BJ (cell line): ENCODE results near the gene CD247. TPM values are rescaled to one million over a fixed set of nuclear protein-coding genes. Genes with fewer than 3 reads are reported as not detected.
A peak's percentile ranks its signal among the peaks of the same experiment; 100 is the strongest.

Source experiments
- CTCF ChIA-PET: fragments of 350-600 bp; formaldehyde crosslinking; extraction: SDS; loops from one replicate; lab custom pipeline; 2021; ENCODE audit warnings: antibody characterized with exemption, inconsistent platforms; lab: Yijun Ruan, JAX
- POLR2A ChIA-PET: fragments of 300-600 bp; sonication (Branson Sonifier 250); formaldehyde crosslinking; extraction: SDS; loops from one replicate; lab custom pipeline; 2021; ENCODE audit warnings: antibody characterized with exemption; lab: Charles Lee
- DNase-seq: peaks from one replicate; pipeline ENCODE4 v3.0.0-alpha.2; 2011; ENCODE audit warnings: low read depth
- H3K27me3 ChIP-seq: 2 replicates; pipeline ENCODE4 v1.6.0; 2011; ENCODE audit warnings: low read length; ENCODE audit not compliant: control insufficient read depth, insufficient read depth
- H3K36me3 ChIP-seq: 2 replicates; pipeline ENCODE4 v1.5.1; 2011; ENCODE audit warnings: low read length; ENCODE audit not compliant: control insufficient read depth, insufficient read depth
- H3K4me3 ChIP-seq: 2 replicates; pipeline ENCODE4 v1.5.1; 2011; ENCODE audit warnings: low read depth, mild to moderate bottlenecking, control low read depth, low read length
- CTCF ChIP-seq: IDR thresholded peaks from 2 replicates; pipeline ENCODE4 v1.5.1; 2011; ENCODE audit warnings: low read depth, mild to moderate bottlenecking, control low read depth, inconsistent platforms, low read length, moderate library complexity; ENCODE audit not compliant: insufficient read depth
- polyA plus RNA-seq: library from polyadenylated mRNA; depleted of rRNA; stranded (reverse); fragments of >200 nt; gene quantifications from 2 replicates; pipeline ENCODE4 v1.2.3, GENCODE V29; 2011

CD247 gene
- polyA plus RNA-seq, 1 experiment, result not detected

GRCh38 chr1:167533851-167534300 is 15.5 kb upstream of the CD247 start:
- TF ChIP-seq CTCF, result peak; percentile 94
- POLR2A ChIA-PET, result no interaction called here

DNA sequence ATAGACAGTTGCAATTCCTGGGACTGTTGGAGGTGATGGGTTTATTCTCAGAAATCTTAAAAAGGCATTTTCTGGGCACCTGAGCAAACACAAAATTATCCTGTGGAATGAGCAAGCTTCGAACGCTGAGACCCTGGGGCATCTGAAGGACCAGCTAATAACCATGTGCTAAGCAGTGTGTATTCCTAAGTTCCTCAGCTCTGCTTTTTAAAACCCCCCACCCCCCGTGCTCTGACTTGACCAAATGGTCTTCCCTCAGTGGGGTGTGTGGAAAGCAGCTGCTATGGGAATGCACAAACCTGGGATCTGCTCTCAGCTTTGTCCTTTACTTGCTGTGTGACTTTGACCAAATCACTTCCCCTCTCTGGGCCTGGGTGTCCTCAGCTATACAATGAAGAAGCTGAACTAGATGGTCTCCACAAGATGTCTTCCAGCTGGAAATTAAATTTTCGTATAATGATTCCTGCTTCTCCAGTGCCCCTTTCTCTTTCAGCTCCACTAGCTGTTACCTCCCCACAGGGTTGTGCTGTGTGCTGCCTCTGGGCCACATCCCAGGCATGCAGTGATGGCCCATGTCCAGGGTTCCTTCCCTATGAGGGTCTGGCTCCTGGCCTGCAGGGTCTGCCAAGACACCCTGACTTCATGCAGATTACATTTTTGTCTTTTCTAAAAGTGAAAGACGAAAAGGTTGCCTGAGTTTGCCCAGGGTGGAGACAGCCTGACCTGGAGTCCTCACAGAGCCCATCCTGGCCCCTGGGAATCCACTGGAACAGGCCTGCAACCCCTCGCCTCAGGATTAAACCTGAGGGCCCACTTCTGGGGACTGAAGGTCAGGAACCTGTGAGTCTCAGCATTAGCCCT is 14.9 kb upstream of the CD247 start:
- DNase-seq, result no peak
- no peak for TF ChIP-seq CTCF
- Histone ChIP-seq H3K27me3 (peaks cover 2% of the 10 kb centered on the region; the same call in 1 of the 2 replicates), H3K4me3 (no peak overlapping the region), H3K36me3 (no peaks in the 10 kb centered on the region)
- ChIA-PET CTCF (interaction anchor here (0.6 to 3.6 kb wide), 37 partner anchors 9 to 648 kb away, joined by 3 to 39 read pairs (median 4); partner anchors contain the start of genes CD247 and CREG1), POLR2A (no interaction called here)

More at GRCh38 chr1:167533851-167534300, 15.5 kb upstream of the CD247 start:
- Histone ChIP-seq H3K4me3 (no peak overlapping the region), H3K36me3 (no peaks in the 10 kb centered on the region), H3K27me3 (peaks cover 2% of the 10 kb centered on the region; the same call in 1 of the 2 replicates)
- no peak for DNase-seq
- CTCF ChIA-PET, result interaction anchor here (0.6 to 3.6 kb wide), 40 partner anchors 8 to 649 kb away, joined by 3 to 39 read pairs (median 4); partner anchors contain the start of genes CD247 and CREG1

- Histone ChIP-seq H3K4me3 (no peak overlapping the region), H3K27me3 (peaks cover 2% of the 10 kb centered on the region; the same call in 1 of the 2 replicates), H3K36me3 (no peaks in the 10 kb centered on the region)
- DNase-seq, result no peak
- ChIA-PET POLR2A (no interaction called here), CTCF (interaction anchor here (0.6 to 3.6 kb wide), 15 partner anchors 8 to 473 kb away, joined by 3 to 39 read pairs (median 11); partner anchors contain the start of gene CD247)
- TF ChIP-seq CTCF, result no peak
These were observed 14.0 kb upstream of the CD247 start for GRCh38 chr1:167532375-167532774.

GRCh38 chr1:167529829-167530474 is 11.6 kb upstream of the CD247 start:
- CTCF ChIA-PET, result interaction anchor here (0.8 to 2.4 kb wide), 9 partner anchors 9 to 471 kb away, joined by 3 to 11 read pairs (median 4); no protein-coding TSS in a partner anchor
- Histone ChIP-seq H3K4me3 (no peak overlapping the region), H3K27me3 (peaks cover 1% of the 10 kb centered on the region; the same call in 1 of the 2 replicates), H3K36me3 (no peaks in the 10 kb centered on the region)
- POLR2A ChIA-PET, result no interaction called here
- no peak for TF ChIP-seq CTCF
- no peak for DNase-seq
